ENCODE data around the gene BBX.
"Not testable (repeated sequence)": the region's sequence is repeated elsewhere in the genome, so short reads cannot be mapped to it uniquely, and the experiment has no call there.

Gene BBX

GRCh38 chr3:107543666-107544065, 20.9 kb downstream of the BBX start:
- no peak for DNase-seq

GRCh38 chr3:107545680-107546120, 22.9 kb downstream of the BBX start:
- no peak for DNase-seq

- no peak for DNase-seq
Observed at GRCh38 chr3:107548601-107549000, 25.8 kb downstream of the BBX start.

- no peak for DNase-seq
Observed at GRCh38 chr3:107555359-107555758, 32.6 kb downstream of the BBX start.

- DNase-seq, result no peak
Observed at GRCh38 chr3:107557743-107558142, 35.0 kb downstream of the BBX start.

GRCh38 chr3:107560166-107560565, 37.4 kb downstream of the BBX start:
- DNase-seq, result no peak

GRCh38 chr3:107561980-107562379, 39.2 kb downstream of the BBX start:
- no peak for DNase-seq

- DNase-seq, result no peak
Observed at GRCh38 chr3:107562969-107563529, 40.3 kb downstream of the BBX start.

GRCh38 chr3:107565244-107565643, 42.5 kb downstream of the BBX start:
- not testable (repeated sequence) for DNase-seq

GRCh38 chr3:107571089-107571488, 48.3 kb downstream of the BBX start:
- DNase-seq, result not testable (repeated sequence)

GRCh38 chr3:107571492-107571891, 48.7 kb downstream of the BBX start:
- DNase-seq, result not testable (repeated sequence)

- DNase-seq, result no peak
Observed at GRCh38 chr3:107574650-107575049, 51.9 kb downstream of the BBX start.

- DNase-seq, result no peak
Observed at GRCh38 chr3:107578091-107578490, 55.3 kb downstream of the BBX start.

- DNase-seq, result no peak
Observed at GRCh38 chr3:107578523-107578922, 55.8 kb downstream of the BBX start.

GRCh38 chr3:107579371-107579770, 56.6 kb downstream of the BBX start:
- no peak for DNase-seq

GRCh38 chr3:107581230-107581629, 58.5 kb downstream of the BBX start:
- DNase-seq, result no peak

GRCh38 chr3:107588217-107588616, 65.5 kb downstream of the BBX start:
- DNase-seq, result no peak

GRCh38 chr3:107589454-107589853, 66.7 kb downstream of the BBX start:
- no peak for DNase-seq

GRCh38 chr3:107590786-107591185, 68.0 kb downstream of the BBX start:
- DNase-seq, result no peak

- DNase-seq, result no peak
Observed at GRCh38 chr3:107592073-107592472, 69.3 kb downstream of the BBX start.

GRCh38 chr3:107594870-107595269, 72.1 kb downstream of the BBX start:
- DNase-seq, result no peak

- DNase-seq, result no peak
Observed at GRCh38 chr3:107596639-107597038, 73.9 kb downstream of the BBX start.

- peak; percentile 37 for DNase-seq
Observed at GRCh38 chr3:107598926-107599771, 76.4 kb downstream of the BBX start.

GRCh38 chr3:107599772-107600145, 77.0 kb downstream of the BBX start:
- no peak for DNase-seq

GRCh38 chr3:107600780-107601179, 78.0 kb downstream of the BBX start:
- no peak for DNase-seq
